OCI-LY3 (cell line): ENCODE data around the gene NEO1.

Source experiments
- H2AFZ ChIP-seq: fragments of 200-600, 300-600 bp; shearing (Covaris generic); 2 replicates; pipeline ENCODE4 v1.6.0; 2014; ENCODE audit warnings: antibody characterized with exemption, low read depth, low read length
- H3K27ac ChIP-seq: fragments of 200-600, 300-600 bp; sonication (generic); 2 replicates; pipeline ENCODE4 v1.5.1; 2014; ENCODE audit warnings: mild to moderate bottlenecking, low read length, moderate library complexity, mixed read lengths
- H3K27me3 ChIP-seq: fragments of 200-600, 300-600 bp; sonication (generic); 2 replicates; pipeline ENCODE4 v1.6.1; 2014; ENCODE audit warnings: low read depth, low read length, mixed read lengths
- H3K36me3 ChIP-seq: fragments of 200-600, 300-600 bp; sonication (generic); replicated peaks from 2 replicates; pipeline ENCODE3; 2014; ENCODE audit warnings: low read depth, low read length, mixed read lengths
- H3K4me1 ChIP-seq: fragments of 300-600, 200-600 bp; sonication (generic); 2 replicates; pipeline ENCODE4 v1.6.1; 2014; ENCODE audit warnings: low read length, mixed read lengths
- H3K4me2 ChIP-seq: fragments of 200-600, 300-600 bp; sonication (generic); 2 replicates; pipeline ENCODE4 v1.6.1; 2014; ENCODE audit warnings: low read length, mixed read lengths
- H3K4me3 ChIP-seq: fragments of 300-600, 200-600 bp; sonication (generic); 2 replicates; pipeline ENCODE4 v1.5.1; 2014; ENCODE audit warnings: antibody characterized with exemption, mild to moderate bottlenecking, low read length, moderate library complexity
- H3K79me2 ChIP-seq: fragments of 300-600, 200-600 bp; shearing (Covaris generic); 2 replicates; pipeline ENCODE4 v1.6.1; 2014; ENCODE audit warnings: mild to moderate bottlenecking, low read length, mixed read lengths
- H3K9ac ChIP-seq: fragments of 300-600, 200-600 bp; shearing (Covaris generic); 2 replicates; pipeline ENCODE4 v1.6.0; 2014; ENCODE audit warnings: mild to moderate bottlenecking, low read length, moderate library complexity
- H3K9me3 ChIP-seq: fragments of 200-600, 300-600 bp; shearing (Covaris generic); 2 replicates; pipeline ENCODE4 v1.6.1; 2014; ENCODE audit warnings: low read length, mixed read lengths; ENCODE audit not compliant: insufficient read depth
- H4K20me1 ChIP-seq: fragments of 200-600, 300-600 bp; sonication (generic); 2 replicates; pipeline ENCODE4 v1.6.1; 2016; ENCODE audit warnings: low read length, mixed read lengths; ENCODE audit not compliant: insufficient read depth
- EZH2phosphoT487 ChIP-seq: fragments of 200-600 bp; shearing (Covaris generic); IDR thresholded peaks from 2 replicates; pipeline ENCODE4 v1.6.1; 2018; ENCODE audit warnings: antibody characterized with exemption, mixed run types, low read depth
- TF ChIP-seq, protein P1 (sequence below): fragments of 200-600, 300-600 bp; sonication (generic); IDR thresholded peaks from 2 replicates; pipeline ENCODE4 v1.5.1; 2014; ENCODE audit warnings: antibody characterized with exemption, low read length, low read depth

NEO1 gene

DNA sequence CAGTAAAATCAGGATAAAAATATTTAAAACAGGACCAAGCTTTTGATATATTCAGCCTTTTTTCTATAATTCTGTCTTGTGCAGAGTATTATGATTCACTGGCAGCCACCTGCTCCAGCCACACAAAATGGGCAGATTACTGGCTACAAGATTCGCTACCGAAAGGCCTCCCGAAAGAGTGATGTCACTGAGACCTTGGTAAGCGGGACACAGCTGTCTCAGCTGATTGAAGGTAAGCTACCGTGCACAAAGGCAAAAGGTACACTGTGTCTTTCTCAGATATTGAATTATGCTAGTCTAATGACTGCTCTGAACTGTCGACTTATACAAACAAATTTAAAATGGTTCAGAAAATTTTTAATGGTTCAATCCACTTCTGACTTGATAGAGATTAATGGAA is 202.3 kb downstream of the NEO1 start:
- no peaks in the 10 kb centered on the region for H3K36me3 ChIP-seq
- H3K27me3 ChIP-seq, result no peaks in the 10 kb centered on the region
- peaks cover 6% of the 10 kb centered on the region for H3K4me1 ChIP-seq
- no peak overlapping the region for H3K27ac ChIP-seq
- no peak overlapping the region for H2AFZ ChIP-seq
- H4K20me1 ChIP-seq, result no peaks in the 10 kb centered on the region
- TF ChIP-seq, protein P1, sequence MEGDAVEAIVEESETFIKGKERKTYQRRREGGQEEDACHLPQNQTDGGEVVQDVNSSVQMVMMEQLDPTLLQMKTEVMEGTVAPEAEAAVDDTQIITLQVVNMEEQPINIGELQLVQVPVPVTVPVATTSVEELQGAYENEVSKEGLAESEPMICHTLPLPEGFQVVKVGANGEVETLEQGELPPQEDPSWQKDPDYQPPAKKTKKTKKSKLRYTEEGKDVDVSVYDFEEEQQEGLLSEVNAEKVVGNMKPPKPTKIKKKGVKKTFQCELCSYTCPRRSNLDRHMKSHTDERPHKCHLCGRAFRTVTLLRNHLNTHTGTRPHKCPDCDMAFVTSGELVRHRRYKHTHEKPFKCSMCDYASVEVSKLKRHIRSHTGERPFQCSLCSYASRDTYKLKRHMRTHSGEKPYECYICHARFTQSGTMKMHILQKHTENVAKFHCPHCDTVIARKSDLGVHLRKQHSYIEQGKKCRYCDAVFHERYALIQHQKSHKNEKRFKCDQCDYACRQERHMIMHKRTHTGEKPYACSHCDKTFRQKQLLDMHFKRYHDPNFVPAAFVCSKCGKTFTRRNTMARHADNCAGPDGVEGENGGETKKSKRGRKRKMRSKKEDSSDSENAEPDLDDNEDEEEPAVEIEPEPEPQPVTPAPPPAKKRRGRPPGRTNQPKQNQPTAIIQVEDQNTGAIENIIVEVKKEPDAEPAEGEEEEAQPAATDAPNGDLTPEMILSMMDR, result no peak
- TF ChIP-seq EZH2phosphoT487, result no peak
- no peak overlapping the region for H3K9ac ChIP-seq
- no peak overlapping the region for H3K4me3 ChIP-seq
- no peak overlapping the region for H3K4me2 ChIP-seq
- no peaks in the 10 kb centered on the region for H3K9me3 ChIP-seq
- no peaks in the 10 kb centered on the region for H3K79me2 ChIP-seq

- Histone ChIP-seq H3K4me1 (peaks cover 6% of the 10 kb centered on the region), H3K27ac (no peak overlapping the region), H2AFZ (no peak overlapping the region), H3K9ac (no peak overlapping the region), H3K36me3 (no peaks in the 10 kb centered on the region), H3K27me3 (no peaks in the 10 kb centered on the region), H3K4me2 (no peak overlapping the region), H3K9me3 (no peaks in the 10 kb centered on the region), H3K4me3 (no peak overlapping the region), H4K20me1 (no peaks in the 10 kb centered on the region), H3K79me2 (no peaks in the 10 kb centered on the region)
- TF ChIP-seq, protein P1, result no peak
- no peak for TF ChIP-seq EZH2phosphoT487
Measured at GRCh38 chr15:73258271-73259108, 206.2 kb downstream of the NEO1 start.

GRCh38 chr15:73264881-73265280 is 212.6 kb downstream of the NEO1 start:
- H3K4me1 ChIP-seq, result no peaks in the 10 kb centered on the region
- H3K4me3 ChIP-seq, result no peak overlapping the region
- no peaks in the 10 kb centered on the region for H3K27me3 ChIP-seq
- H3K36me3 ChIP-seq, result no peaks in the 10 kb centered on the region
- H3K9ac ChIP-seq, result no peak overlapping the region
- no peaks in the 10 kb centered on the region for H4K20me1 ChIP-seq
- no peaks in the 10 kb centered on the region for H3K9me3 ChIP-seq
- no peak overlapping the region for H3K4me2 ChIP-seq
- TF ChIP-seq, protein P1, result no peak
- no peak for TF ChIP-seq EZH2phosphoT487
- H3K27ac ChIP-seq, result no peak overlapping the region
- no peaks in the 10 kb centered on the region for H3K79me2 ChIP-seq
- no peak overlapping the region for H2AFZ ChIP-seq

GRCh38 chr15:73265536-73266153 is 213.4 kb downstream of the NEO1 start:
- Histone ChIP-seq H4K20me1 (no peaks in the 10 kb centered on the region), H3K4me3 (no peak overlapping the region), H3K27ac (no peak overlapping the region), H3K27me3 (no peaks in the 10 kb centered on the region), H3K4me1 (no peaks in the 10 kb centered on the region), H3K79me2 (no peaks in the 10 kb centered on the region), H3K9me3 (no peaks in the 10 kb centered on the region), H2AFZ (no peak overlapping the region), H3K4me2 (peak overlapping the region; percentile 36; the same call in 1 of the 2 replicates), H3K9ac (no peak overlapping the region), H3K36me3 (no peaks in the 10 kb centered on the region)
- TF ChIP-seq, protein P1, result peak; percentile 87
- TF ChIP-seq EZH2phosphoT487, result no peak
